ENCODE measurements around the gene CRKL.

The CRKL gene

GRCh38 chr22:20953668-20954500 is 36.7 kb downstream of the CRKL start:
- DNase-seq: no peak

DNA sequence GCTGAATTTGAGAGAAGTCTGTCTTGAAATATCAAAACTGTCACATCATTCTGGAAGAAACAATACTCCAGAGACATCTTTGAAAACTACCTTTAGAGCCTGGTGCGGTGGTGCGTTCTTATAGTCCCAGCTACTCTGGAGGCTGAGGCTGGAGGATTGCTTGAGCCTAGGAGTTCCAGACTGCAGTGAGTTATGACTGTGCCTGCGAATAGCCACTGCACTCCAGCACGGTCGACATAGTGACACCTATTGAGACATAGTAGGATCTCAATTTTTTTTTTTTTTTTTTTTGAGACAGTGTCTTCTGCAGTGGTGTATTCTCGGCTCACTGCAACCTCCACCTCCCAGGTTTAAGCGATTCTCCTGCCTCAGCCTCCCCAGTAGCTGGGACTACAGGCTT is 38.3 kb downstream of the CRKL start:
- DNase-seq: no peak

DNA sequence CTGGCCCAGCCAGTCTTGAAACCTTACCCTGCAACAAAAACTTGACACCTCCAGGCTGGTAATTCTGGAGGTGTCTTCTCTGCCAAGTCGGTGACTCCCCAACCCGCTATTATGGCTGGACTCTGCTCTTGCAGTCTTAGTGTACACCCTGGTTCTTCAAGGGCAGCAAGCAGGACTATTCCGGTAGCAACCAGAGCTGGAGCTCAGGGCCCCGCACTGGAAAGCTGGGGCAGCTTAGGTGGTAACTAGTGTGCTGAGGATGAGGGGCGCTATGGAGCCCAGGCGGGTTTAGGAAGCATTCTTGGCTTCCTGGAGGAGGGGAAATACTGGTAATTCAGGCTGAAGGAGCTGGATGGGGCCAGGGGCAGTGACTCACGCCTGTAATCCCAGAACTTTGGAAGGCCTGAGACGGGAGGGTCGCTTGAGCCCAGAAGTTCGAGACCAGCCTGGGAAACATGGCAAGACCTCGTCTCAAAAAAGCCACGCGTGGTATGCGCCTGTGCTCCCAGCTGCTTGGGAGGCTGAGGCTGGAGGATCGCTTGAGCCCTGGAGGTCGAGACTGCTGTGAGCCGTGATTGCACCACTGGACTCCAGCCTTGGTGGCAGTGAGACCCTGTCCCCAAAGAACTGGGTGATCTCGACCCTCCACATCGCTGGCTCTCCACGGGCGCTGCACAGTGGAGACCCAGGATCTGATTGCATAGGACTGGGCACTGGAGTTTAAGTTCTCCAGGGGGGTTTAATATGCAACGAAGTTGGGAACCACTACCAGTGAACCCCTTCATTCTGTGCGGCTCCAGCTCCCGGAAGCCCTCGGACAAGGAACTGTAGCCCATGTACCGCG is 39.3 kb downstream of the CRKL start:
- DNase-seq: peak; percentile 14 to 15

DNA sequence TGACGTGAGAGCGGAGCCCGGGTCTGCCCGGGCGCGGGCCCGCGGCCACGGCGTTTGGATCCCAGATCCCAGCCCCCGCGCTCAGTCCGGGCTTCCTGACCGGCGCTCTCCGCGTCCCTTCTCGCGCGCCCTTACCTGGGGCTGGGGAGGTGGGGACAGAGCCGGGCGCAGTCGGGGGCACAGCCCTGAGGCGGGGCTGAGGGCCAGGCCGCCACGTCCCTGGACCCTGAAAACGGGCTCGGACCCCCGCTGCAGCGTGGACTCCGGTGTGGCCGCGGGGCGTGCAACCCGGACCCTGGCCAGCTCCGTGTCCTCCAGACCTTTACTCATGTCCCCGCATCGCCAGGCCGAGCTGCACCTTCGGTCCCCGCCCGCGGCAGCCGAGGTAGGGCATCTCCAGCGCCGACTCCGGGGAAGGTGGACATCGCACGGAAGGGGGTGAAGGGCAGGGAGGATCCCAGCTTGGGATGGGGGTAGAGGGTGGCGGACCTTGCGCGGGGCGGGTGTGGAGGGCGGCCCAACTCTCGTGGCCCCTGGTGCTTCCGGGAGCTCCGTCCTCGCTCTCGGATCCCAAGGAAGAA is 40.0 kb downstream of the CRKL start:
- DNase-seq: no peak

- DNase-seq: peak in 1 of 2 experiments; percentile 14
Measured at GRCh38 chr22:20957683-20958431, 40.6 kb downstream of the CRKL start.

DNA sequence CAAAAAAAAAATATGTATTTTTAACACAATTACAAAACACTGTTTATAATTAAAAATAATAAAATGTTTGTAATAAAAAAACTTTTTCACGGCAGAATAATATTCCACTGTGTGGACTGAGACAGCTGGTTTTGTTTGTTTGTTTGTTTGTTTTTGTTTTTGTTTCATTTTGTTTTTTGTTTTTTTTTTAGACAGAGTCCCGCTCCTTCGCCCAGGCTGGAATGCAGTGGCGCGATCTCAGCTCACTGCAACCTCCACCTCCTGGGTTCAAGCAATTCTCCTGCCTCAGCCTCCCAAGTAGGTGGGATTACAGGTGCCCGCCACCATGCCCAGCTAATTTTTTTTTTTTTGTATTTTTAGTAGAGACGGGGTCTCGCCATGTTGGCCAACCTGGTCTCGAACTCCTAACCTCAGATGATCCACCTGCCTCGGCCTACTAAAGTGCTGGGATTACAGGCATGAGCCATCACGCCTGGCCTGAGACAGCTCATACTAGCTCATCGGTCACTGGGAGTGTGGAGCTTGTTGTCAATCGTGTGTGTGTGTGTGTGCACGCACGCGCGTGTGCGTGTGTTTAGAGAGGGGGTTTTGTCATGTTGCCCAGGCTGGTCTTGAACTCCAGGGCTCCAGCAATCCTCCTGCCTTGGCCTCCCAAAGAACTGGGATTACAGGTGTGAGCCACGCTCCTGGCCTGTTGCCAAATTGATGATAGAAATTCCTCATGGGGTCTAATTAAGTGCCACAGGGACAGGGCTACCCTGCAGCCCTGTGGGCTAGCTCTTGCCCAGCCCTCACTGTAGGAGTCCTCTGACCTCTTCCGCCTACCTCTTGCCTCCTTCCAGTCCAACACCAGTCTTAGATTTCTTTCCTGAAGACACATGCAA is 42.6 kb downstream of the CRKL start:
- DNase-seq: no peak

DNA sequence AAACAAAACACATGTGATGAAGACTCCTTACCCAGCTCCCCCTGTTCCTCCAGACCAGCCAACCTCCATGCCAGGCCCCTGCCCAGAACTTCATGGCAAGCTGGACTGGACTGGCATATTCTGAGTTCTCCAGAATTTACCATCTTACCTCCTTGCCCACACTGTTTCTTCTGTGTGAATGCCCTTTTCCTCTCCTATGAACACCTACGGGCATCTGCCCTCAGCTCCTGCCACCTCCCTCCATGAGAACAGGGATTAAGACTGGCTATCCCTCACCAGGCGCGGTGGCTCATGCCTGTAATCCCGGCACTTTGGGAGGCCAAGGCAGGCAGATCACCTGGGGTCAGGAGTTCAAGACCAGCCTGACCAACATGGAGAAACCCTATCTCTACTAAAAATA is 43.4 kb downstream of the CRKL start:
- no peak for DNase-seq

DNA sequence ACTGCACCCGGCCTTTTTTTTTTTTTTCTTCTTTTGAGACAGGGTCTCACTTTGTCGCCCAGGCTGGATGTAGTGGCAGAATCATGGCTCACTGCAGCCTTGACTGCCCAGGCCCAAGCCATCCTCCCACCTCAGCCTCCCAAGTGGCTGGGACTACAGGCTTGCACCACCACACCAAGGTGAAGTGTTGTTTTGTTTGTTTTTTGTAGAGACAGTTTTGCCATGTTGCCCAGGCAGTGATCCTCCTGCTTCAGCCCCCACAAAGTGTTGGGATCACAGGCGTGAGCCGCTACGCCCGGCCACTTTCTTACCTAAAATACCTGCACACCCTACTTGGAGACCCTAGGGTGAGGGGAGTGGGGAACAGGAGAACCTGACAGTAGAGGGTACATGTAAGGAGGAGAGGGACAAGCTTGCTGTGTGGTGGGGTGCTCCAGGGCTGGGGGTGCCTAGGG is 45.3 kb downstream of the CRKL start:
- DNase-seq: no peak

GRCh38 chr22:20963201-20964052 is 46.2 kb downstream of the CRKL start:
- no peak for DNase-seq

DNA sequence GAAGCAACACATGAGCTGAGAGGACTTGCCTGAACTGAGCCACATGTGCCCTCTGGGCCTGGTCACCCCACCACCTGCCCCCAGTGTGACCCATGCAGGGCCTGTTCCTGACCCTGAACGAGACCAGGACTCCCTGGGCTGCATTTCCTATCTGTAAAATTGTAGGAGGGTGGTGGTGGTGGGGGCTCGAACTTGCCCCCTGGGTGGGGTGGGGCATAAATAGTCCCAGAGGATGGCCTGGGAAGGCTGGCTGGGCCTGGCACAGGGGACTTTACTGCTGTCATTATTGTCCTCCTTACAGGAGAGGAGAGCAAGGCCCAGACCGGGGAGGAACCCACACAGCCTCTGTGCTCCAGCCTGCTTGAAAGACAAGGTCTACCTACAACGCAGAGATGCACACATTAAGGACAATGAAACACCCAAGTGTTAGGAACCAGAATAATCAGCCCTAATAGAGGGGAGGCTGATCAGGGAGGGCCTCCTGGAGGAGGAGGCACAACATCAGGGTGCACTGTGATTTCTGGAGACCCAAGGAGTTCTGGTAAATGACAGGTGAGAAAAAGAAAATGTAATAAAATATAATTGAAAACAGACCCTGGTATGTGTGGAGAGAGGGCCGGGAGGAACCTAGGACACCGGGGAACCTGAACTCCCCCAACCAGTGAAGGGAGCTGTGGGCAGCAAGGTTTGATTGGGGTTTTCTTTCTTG is 47.0 kb downstream of the CRKL start:
- no peak for DNase-seq

- DNase-seq: no peak
Measured at GRCh38 chr22:20964799-20965103, 47.5 kb downstream of the CRKL start.

GRCh38 chr22:20965104-20965887 is 48.1 kb downstream of the CRKL start:
- no peak for DNase-seq

DNA sequence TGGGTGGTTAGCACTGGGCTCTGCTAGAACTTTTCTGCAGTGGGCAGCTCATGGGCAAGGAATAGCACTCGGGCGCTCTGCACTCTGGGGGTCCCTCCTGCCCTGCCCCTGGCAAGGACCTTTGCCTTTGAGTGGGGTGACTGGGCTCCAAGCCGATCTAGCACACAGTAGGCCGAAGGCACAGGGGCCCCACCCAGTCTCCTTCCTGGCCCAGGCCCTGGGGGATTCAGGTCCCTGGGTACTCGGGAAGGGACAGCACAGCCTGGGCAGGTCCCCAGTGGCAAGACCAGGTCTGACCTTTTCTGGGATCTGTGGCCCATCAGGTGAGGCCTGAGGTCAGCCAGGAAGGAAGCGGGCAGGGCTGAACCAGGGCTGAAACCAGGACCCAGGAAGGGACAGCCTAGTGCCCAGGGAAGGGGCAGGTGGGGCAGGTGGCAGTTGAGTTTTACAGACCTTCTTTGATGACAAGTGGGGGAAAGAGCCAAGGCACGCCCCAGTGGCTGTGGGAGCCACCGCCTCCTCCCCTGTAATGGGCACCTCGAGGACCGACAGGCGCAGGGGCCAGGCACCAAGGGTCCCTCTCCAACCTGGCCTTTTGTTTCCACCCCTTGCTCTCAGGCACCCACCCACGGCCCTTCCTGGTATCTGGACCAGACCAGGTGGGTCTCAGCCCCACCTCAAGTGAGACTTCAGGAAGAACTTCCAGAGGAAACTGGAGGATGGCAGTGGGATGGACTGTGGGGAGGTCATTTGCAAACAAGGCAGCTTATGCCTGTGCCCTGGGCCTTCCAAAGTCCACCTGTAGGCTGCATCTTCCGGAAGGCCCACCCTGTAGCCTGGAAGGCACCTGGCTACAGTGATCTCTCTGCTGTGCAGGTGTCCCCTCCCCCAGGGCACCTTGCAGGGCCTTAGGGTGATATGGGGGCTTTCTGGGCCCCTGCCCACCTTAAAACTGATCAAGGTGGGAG is 49.0 kb downstream of the CRKL start:
- no peak for DNase-seq

- DNase-seq: no peak
Measured at GRCh38 chr22:20966883-20967696, 49.9 kb downstream of the CRKL start, which contains the start of gene AIFM3. Gene AIFM3 (plus strand): TSS chr22:20967255. CDS start chr22:20967945, 690 bp downstream.

DNA sequence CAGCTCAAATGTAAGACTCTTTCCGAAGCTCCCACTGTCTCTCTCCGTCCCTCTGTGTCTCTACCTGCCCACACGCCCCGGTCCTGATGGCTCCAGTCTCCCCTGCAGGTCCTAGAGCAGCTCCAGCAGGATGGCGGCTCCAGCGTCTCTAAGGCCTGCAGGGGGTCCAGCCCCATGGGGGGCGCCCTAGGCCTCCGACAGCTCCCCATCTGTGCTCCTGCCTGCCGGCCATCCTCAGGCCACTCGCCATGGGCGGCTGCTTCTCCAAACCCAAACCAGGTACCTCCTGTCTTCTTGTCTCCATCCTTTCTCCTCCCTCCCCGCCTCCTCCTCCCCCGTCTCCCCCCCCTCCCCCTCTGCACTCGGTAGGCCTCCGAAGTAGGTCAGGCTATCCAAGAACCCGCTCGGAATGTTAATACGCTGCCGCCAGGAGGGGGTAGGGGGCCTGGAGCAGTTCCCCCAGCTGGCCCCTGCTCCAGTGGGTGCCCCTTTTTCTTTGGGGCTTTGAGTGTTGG is 50.5 kb downstream of the CRKL start:
- DNase-seq: no peak

- DNase-seq: peak; percentile 70 to 85
Measured at GRCh38 chr22:20968281-20968977, 51.2 kb downstream of the CRKL start.
